Right renal cortex interstitium (tissue), 3 donors: ENCODE measurements around the gene IFI6. TPM values are rescaled to one million over a fixed set of nuclear protein-coding genes. Genes with fewer than 3 reads are reported as not detected.
"Not testable (repeated sequence)": the region's sequence is repeated elsewhere in the genome, so short reads cannot be mapped to it uniquely, and the experiment has no call there.

ENCODE experiments used
- DNase-seq, 3 donors: peaks; one replicate each; pipeline ENCODE4 v3.0.0-alpha.2; 2013; ENCODE audit warnings: low read depth in 3 of 3, low spot score in 2 of 3
- polyA plus RNA-seq, 3 donors: library from polyadenylated mRNA; unstranded; fragments of 120-200 nt; gene quantifications; one replicate each; pipeline ENCODE4 v1.2.1, GENCODE V29; 2013; ENCODE audit not compliant: insufficient read length in 3 of 3

IFI6 gene
- polyA plus RNA-seq, 3 donors, result 18.2 to 24.0 (median 20.3) TPM

GRCh38 chr1:27632387-27633297, 39.4 kb downstream of the IFI6 start:
- no peak for DNase-seq

DNA sequence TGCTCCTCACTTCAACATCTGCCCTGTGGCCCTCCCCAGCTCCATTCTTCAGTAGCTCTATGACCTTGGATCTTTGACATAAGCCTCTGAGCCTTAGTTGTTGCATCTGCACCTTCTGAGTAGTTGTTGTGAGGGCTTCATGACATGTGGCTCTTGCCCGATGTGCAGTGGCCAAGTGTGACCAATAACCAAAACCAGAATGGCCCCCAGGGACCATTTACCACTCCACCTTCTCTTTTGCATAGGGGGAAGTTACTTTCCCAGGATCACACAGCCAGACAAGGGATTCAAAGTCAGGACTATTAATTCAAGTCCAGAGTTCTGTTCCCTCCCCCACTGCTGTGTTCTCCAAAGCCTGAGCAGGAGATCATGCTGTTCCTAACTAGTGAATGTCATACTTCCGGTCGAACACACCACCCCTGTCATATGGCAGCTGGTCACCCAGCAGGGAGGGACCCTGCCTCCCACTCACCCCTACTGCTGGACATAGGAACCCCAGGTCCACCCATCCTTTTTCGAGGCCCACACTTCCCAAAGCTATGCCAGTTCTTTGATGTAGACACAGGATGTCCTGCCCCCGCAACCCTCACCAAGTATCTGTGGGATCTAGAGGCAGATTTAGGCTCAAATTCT, 41.0 kb downstream of the IFI6 start:
- DNase-seq, result no peak

- DNase-seq, result no peak
Measured at GRCh38 chr1:27628712-27629111, 43.3 kb downstream of the IFI6 start.

DNA sequence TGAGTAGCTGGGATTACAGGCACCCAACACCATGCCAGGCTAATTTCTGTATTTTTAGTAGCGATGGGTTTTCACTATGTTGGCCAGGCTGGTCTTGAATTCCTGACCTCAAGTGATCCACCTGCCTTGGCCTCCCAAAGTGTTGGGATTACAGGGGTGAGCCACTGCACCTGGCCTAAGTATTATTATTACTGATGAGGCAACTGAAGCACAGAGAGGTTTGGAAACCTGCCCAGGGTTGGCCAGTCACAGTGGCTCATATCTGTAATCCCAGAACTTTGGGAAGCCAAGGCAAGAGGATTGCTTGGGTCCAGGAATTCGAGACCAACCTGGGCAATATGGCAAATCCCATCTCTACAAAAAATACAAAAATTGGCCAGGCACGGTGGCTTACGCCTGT, 44.3 kb downstream of the IFI6 start:
- DNase-seq, result not testable (repeated sequence)

DNA sequence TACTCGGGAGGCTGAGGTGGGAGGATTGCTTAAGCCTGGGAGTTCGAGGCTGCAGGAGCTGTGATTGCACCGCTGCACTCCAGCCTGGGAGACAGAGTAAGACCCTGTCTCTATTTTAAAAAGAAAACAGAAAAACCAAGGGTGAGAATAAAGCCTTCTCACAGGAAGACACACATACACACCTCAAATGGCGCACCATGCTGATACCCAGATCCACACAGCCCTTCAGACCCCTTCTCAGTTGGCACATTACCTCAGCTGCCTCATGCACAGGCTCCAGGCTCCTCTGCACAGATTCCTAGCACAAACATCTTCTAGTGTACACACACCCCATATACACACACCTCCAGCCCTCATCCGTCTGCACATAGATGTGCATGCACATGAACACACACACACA, 44.9 kb downstream of the IFI6 start:
- DNase-seq, result no peak

DNA sequence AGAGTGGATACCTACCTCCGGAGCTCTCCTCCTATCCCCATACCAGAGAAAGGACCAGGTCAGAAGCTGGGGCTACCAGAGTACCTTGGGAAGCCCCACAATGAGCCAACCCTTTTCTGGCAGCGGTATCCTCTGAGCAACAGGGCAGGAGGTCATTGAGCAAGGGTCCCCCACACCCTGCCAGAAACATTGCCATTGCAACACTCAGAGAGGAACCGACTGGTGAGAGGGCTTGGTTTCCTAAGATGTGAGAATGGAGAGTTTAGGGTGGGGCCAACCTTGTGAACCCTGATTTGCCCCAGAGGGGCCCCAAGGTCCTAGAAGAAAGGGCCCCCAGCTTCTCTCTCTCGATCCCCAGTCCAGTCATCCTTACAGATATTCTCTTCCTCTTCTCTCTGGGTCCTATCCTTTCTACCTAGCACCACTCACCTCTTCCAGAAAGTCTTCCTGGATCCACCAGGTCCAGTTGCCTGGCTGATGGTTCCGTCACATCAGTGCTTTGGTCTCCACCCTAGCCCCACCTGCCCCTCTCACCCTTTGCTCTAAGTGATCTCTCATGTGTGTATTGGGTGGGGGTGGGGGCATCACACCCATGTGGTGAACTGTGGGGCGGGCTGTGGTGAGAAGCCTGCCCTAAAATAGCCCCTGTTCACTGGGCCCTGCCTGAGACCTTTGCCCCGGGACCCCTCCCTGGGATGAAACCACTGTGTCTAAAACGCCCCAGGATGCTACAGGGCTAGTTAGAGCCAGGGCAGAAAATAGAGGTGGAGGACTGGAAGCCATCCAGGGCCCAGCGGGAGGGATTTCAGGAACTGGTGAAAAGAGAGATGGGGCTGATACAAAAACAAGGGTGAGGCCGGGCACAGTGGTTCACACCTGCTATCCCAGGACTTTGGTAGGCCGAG, 45.7 kb downstream of the IFI6 start:
- DNase-seq, result no peak

DNA sequence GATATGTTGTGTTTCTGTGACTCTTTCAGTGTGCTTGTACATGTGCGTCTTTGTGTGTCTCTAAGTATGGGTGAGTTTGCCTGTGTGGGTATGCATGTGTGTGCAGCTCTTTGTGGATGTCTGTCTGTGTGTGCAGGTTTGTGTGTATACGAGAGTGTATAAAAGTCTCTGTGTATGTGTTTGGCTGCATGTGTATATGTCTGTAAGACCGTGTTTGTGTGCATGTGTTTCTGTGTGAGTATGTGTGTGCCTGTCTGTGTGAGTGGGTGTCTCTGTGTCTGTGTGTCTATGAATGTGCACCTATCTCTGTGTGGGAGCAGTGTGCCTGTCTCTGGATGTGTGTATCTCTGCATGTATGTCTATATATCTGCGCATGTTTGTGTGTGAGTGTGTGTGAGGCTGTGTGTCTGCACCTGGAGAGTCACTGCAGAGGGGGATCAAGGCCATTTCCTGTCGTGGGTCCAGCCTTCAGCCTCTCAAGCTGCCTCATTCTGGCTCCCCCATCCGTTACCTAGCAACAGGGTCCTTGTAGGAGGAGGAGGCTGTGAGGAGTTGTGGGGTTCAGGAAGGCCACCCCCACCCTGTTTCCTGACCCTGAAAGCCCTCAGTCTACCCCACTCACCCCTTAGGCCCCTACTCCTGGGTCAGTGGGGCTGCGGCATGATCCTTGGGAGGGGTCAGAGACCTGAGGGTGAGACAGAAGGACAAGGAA, 47.4 kb downstream of the IFI6 start:
- DNase-seq, result no peak

GRCh38 chr1:27623327-27624212, 48.4 kb downstream of the IFI6 start:
- DNase-seq, result no peak

- no peak for DNase-seq
Measured at GRCh38 chr1:27622828-27623227, 49.2 kb downstream of the IFI6 start.

DNA sequence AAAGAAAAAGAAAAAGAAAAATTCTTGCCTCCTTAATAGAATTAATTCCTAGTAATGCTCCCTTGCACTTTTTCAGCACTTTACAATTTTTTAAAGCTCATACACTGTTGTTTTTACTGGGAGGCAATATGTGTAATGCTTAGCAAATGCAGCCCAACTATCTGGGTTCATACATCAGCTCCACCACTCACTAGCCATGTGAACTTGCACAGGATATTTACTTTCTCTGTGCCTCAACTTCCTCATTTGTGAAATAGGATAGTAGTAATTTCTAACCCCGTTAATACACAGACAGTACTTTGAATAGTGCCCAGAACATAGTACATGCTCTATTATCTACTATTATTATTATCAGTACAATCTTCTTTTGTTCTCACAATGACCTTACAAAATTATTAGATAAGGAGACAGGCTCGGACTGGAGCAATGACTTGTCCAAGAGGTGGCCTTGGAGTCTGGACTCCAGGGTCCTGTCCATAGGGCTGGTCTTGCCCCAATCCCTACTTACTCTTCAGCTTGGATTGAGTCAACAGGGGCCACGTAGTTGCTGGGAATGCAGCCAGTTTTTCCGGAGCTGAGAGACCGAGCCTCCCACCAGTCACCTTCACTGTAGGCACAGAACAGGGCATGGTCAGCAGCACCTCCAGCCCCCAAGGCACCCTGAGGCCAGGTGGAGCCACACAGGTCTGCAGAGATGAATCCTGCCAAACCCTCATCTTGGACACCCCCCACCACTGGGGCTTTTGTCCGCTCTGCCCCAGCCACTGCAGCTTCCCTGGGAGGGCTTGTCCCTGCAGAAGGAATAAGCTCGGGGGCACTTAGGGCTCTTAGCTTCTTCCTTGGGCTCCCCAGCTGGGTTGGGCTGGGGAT, 50.7 kb downstream of the IFI6 start:
- DNase-seq, result no peak

GRCh38 chr1:27619782-27620438, 52.1 kb downstream of the IFI6 start:
- DNase-seq, result not testable (repeated sequence)

GRCh38 chr1:27618341-27619082, 53.5 kb downstream of the IFI6 start:
- no peak for DNase-seq

DNA sequence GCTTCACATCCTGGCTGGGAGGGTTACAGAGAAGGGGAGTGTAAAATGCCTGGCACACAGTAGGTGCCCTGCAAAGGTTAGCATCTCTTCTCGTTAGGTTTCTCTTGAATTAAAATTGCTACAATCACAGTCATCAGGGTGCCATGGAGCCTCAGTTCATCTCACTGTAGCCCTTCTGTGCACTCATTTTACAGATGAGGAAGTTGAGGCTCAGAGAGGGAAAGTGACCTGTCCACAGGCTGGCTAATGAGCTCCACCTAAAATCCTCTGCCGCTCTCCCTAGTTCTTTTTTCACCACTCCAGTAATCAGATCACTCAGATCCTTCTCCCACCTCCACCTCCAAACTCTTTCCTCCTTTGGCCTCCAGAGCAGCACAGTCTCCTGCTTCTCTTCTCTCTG, 54.6 kb downstream of the IFI6 start:
- DNase-seq, result no peak

DNA sequence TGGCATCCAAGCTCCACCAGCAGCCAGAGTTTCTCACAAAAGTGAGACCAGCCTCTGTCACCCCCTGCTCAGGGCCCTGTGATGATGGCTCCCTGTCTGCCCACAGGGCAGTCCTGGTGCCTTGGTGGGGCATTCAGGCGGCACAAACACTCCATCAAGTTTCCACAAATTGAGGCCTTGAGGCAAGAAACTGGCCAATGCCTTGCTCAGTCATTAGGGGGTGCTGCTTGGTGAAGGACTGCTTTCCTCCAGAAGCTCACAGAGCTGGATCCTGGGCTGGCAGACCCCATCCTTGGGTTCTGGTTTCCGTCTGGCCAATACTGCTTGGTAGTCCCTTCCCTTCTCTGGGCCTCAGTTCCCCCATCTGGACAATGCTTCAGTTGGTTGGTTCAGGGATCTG, 55.6 kb downstream of the IFI6 start:
- DNase-seq, result no peak
